Fibroblast of lung (primary cell): ENCODE data around the gene ASB3.

ENCODE experiments used
- EZH2 ChIP-seq: IDR thresholded peaks from 2 replicates; pipeline ENCODE4 v1.5.1; 2012; ENCODE audit warnings: low read length, control low read depth, mild to moderate bottlenecking; ENCODE audit errors: missing control alignments
- TF ChIP-seq, protein P1 (sequence below), 2 donors: IDR thresholded peaks in 1 of 2; conservative IDR thresholded peaks in 1 of 2; 1 replicate in 1 of 2; 2 replicates in 1 of 2; pipeline ENCODE4 v1.5.1; 2011 to 2012; ENCODE audit warnings: low read length in 2 of 2, control low read depth in 1 of 2, inconsistent platforms in 1 of 2, low read depth in 1 of 2, mild to moderate bottlenecking in 1 of 2

- TF ChIP-seq, protein P1, sequence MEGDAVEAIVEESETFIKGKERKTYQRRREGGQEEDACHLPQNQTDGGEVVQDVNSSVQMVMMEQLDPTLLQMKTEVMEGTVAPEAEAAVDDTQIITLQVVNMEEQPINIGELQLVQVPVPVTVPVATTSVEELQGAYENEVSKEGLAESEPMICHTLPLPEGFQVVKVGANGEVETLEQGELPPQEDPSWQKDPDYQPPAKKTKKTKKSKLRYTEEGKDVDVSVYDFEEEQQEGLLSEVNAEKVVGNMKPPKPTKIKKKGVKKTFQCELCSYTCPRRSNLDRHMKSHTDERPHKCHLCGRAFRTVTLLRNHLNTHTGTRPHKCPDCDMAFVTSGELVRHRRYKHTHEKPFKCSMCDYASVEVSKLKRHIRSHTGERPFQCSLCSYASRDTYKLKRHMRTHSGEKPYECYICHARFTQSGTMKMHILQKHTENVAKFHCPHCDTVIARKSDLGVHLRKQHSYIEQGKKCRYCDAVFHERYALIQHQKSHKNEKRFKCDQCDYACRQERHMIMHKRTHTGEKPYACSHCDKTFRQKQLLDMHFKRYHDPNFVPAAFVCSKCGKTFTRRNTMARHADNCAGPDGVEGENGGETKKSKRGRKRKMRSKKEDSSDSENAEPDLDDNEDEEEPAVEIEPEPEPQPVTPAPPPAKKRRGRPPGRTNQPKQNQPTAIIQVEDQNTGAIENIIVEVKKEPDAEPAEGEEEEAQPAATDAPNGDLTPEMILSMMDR (conservative IDR thresholded peaks at IDR 0.05 in 1 of 2, IDR thresholded peaks at IDR 0.05 in 1 of 2; ENCODE audit: low read depth in 1 of 2, low read length in 2 of 2): no peak
- no peak for TF ChIP-seq EZH2
These were observed 91.2 kb downstream of the ASB3 start for GRCh38 chr2:53695575-53695974.
